K562 (cell line): Measurements from ENCODE around the gene ANKRD31.

Experiments used
- CHD7 ChIP-seq: fragments of 200-600 bp; sonication (generic); IDR thresholded peaks from one replicate; pipeline ENCODE4 v1.6.1; 2012; ENCODE audit warnings: mild to moderate bottlenecking, low read depth, low read length, inconsistent platforms
- FOXM1 ChIP-seq, 2 experiments: fragments of 450-650 bp in 1 of 2; sonication (generic) in 1 of 2; formaldehyde crosslinking in 1 of 2; IDR thresholded peaks; 2 replicates each; pipeline versions ENCODE4 v1.6.1 to v1.9.0; 2017 to 2022; ENCODE audit warnings: low read depth in 2 of 2, mild to moderate bottlenecking in 2 of 2, missing genetic modification reagents in 1 of 2, moderate library complexity in 1 of 2
- GABPB1 ChIP-seq: sonication (generic); formaldehyde crosslinking; IDR thresholded peaks from 2 replicates; pipeline ENCODE4 v1.8.0; 2022; ENCODE audit warnings: mild to moderate bottlenecking, missing genetic modification reagents
- NFYB ChIP-seq: IDR thresholded peaks from 2 replicates; pipeline ENCODE4 v1.6.1; 2011; ENCODE audit warnings: mild to moderate bottlenecking, moderate library complexity; ENCODE audit not compliant: insufficient read length; ENCODE audit errors: extremely low read depth
- POLR2AphosphoS5 ChIP-seq: IDR thresholded peaks from 2 replicates; pipeline ENCODE4 v1.6.1; 2011; ENCODE audit warnings: mild to moderate bottlenecking, low read depth, low read length, moderate library complexity; ENCODE audit not compliant: control insufficient read depth, insufficient read depth
- SAFB2 ChIP-seq: fragments of 200-400 bp; formaldehyde crosslinking; IDR thresholded peaks from 2 replicates; pipeline ENCODE4 v1.6.1; 2018; ENCODE audit warnings: borderline replicate concordance, low read length, low read depth, moderate library complexity; ENCODE audit not compliant: severe bottlenecking
- ZBTB1 ChIP-seq: sonication (generic); formaldehyde crosslinking; IDR thresholded peaks from 2 replicates; pipeline ENCODE4 v1.8.1; 2023; ENCODE audit warnings: missing genetic modification reagents, low read depth, mild to moderate bottlenecking, borderline replicate concordance
- ZNF124 ChIP-seq: sonication (generic); formaldehyde crosslinking; IDR thresholded peaks from 2 replicates; pipeline ENCODE4 v1.8.1; 2022; ENCODE audit warnings: missing genetic modification reagents

GRCh38 chr5:75239681-75240080 is 3.0 kb upstream of the ANKRD31 start:
- TF ChIP-seq FOXM1 (IDR thresholded peaks at IDR 0.05; ENCODE audit: low read depth) (no peak), FOXM1 (CRISPR knock-in tag; IDR thresholded peaks at IDR 0.05; ENCODE audit: low read depth) (no peak), ZBTB1 (CRISPR knock-in tag) (no peak), GABPB1 (CRISPR knock-in tag) (no peak), NFYB (no peak), POLR2AphosphoS5 (no peak), CHD7 (no peak), ZNF124 (CRISPR knock-in tag) (no peak), SAFB2 (no peak)
